AG04450 (cell line): ENCODE data around the gene PDRG1. TPM values are rescaled to one million over a fixed set of nuclear protein-coding genes. Genes with fewer than 3 reads are reported as not detected.

Experiments used
- CTCF ChIA-PET: fragments of 300-600, 350-600 bp; formaldehyde crosslinking; extraction: SDS; loops from one replicate; lab custom pipeline; 2022; ENCODE audit warnings: antibody characterized with exemption, inconsistent platforms; lab: Charles Lee
- POLR2A ChIA-PET: fragments of 350-600 bp; formaldehyde crosslinking; extraction: SDS; loops from one replicate; lab custom pipeline; 2021; ENCODE audit warnings: antibody characterized with exemption, inconsistent platforms; lab: Yijun Ruan, JAX
- DNase-seq: peaks from one replicate; pipeline ENCODE4 v3.0.0-alpha.2; 2011; ENCODE audit warnings: low read depth, low spot score
- H3K27ac ChIP-seq: one replicate; pipeline ENCODE4 v1.5.1; 2012; ENCODE audit warnings: low read depth, low read length, control low read depth
- H3K27me3 ChIP-seq: one replicate; pipeline ENCODE4 v1.6.0; 2012; ENCODE audit warnings: low read length; ENCODE audit not compliant: control insufficient read depth, insufficient read depth
- H3K4me3 ChIP-seq: 2 replicates; pipeline ENCODE4 v1.5.1; 2011; ENCODE audit warnings: mild to moderate bottlenecking, low read depth, low read length, control low read depth
- H3K9me3 ChIP-seq: 2 replicates; pipeline ENCODE4 v1.5.1; 2012; ENCODE audit warnings: low read length; ENCODE audit not compliant: control insufficient read depth, insufficient read depth
- CTCF ChIP-seq: IDR thresholded peaks from 2 replicates; pipeline ENCODE4 v1.5.1; 2011; ENCODE audit warnings: low read depth, low read length, control low read depth, inconsistent platforms
- polyA plus RNA-seq: library from polyadenylated mRNA; depleted of rRNA; stranded (reverse); fragments of >200 nt; gene quantifications from 2 replicates; pipeline ENCODE4 v1.2.3, GENCODE V29; 2011

Gene PDRG1
- polyA plus RNA-seq, 1 experiment = 13.2 TPM

GRCh38 chr20:31903627-31904386 lies 48.0 kb downstream of the PDRG1 start:
- Histone ChIP-seq H3K27ac (no peak overlapping the region), H3K27me3 (peaks cover 14% of the 10 kb centered on the region), H3K4me3 (no peak overlapping the region), H3K9me3 (no peaks in the 10 kb centered on the region)
- TF ChIP-seq CTCF = no peak
- POLR2A ChIA-PET = no interaction called here
- CTCF ChIA-PET = interaction anchor here (0.7 kb wide), 1 partner anchor 127 kb away, joined by 8 read pairs; no protein-coding TSS in a partner anchor
- no peak for DNase-seq

- H3K27ac ChIP-seq = no peak overlapping the region
- ChIA-PET POLR2A (no interaction called here), CTCF (no interaction called here)
- no peak overlapping the region for H3K4me3 ChIP-seq
- H3K9me3 ChIP-seq = no peaks in the 10 kb centered on the region
- TF ChIP-seq CTCF = no peak
- H3K27me3 ChIP-seq = peaks cover 21% of the 10 kb centered on the region
- no peak for DNase-seq
Measured at GRCh38 chr20:31901615-31902014, 50.2 kb downstream of the PDRG1 start.

- DNase-seq = no peak
- H3K9me3 ChIP-seq = no peaks in the 10 kb centered on the region
- POLR2A ChIA-PET = no interaction called here
- no peak overlapping the region for H3K27ac ChIP-seq
- TF ChIP-seq CTCF = no peak
- peaks cover 21% of the 10 kb centered on the region for H3K27me3 ChIP-seq
- CTCF ChIA-PET = interaction anchor here (0.9 kb wide), 2 partner anchors 54 to 134 kb away, joined by 3 read pairs; partner anchors contain the start of gene PDRG1
- H3K4me3 ChIP-seq = no peak overlapping the region
Measured at GRCh38 chr20:31897541-31897940, 54.3 kb downstream of the PDRG1 start.

- Histone ChIP-seq H3K27me3 (peaks cover 16% of the 10 kb centered on the region), H3K9me3 (no peaks in the 10 kb centered on the region), H3K27ac (no peak overlapping the region), H3K4me3 (no peak overlapping the region)
- no peak for DNase-seq
- POLR2A ChIA-PET = no interaction called here
- no peak for TF ChIP-seq CTCF
- CTCF ChIA-PET = interaction anchor here (3.0 kb wide), 1 partner anchor 43 kb away, joined by 12 read pairs; no protein-coding TSS in a partner anchor
Measured at GRCh38 chr20:31896049-31896448, 55.8 kb downstream of the PDRG1 start.
